Tibial nerve (tissue), 4 donors: Measurements from ENCODE around the gene LPAR1.

ENCODE experiments used
- CTCF ChIP-seq, 5 experiments: fragments of 200-600 bp in 3 of 5; fragments of 450-650 bp in 2 of 5; sonication (generic) in 3 of 5; IDR thresholded peaks; one replicate each; pipeline ENCODE4 v1.5.1; 2016 to 2019; ENCODE audit warnings: antibody characterized with exemption in 5 of 5, mild to moderate bottlenecking in 3 of 5, moderate library complexity in 2 of 5
- EP300 ChIP-seq, 2 donors: sonication (generic); formaldehyde crosslinking; IDR thresholded peaks; one replicate each; pipeline ENCODE4 v1.6.1; 2017; ENCODE audit warnings: antibody characterized with exemption in 2 of 2, mild to moderate bottlenecking in 1 of 2
- POLR2A ChIP-seq, 2 donors: fragments of 450-650 bp; IDR thresholded peaks; one replicate each; pipeline ENCODE4 v1.6.1; 2017; ENCODE audit warnings: antibody characterized with exemption in 2 of 2, mild to moderate bottlenecking in 2 of 2, moderate library complexity in 2 of 2

- TF ChIP-seq CTCF (IDR thresholded peaks at IDR 0.05) (no peak), POLR2A (IDR thresholded peaks at IDR 0.05) (no peak), EP300 (IDR thresholded peaks at IDR 0.05) (no peak)
Measured at GRCh38 chr9:110990481-110990880, 47.8 kb downstream of the LPAR1 start.
